Measurements from ENCODE around the gene ATXN1.

The ATXN1 gene

DNA sequence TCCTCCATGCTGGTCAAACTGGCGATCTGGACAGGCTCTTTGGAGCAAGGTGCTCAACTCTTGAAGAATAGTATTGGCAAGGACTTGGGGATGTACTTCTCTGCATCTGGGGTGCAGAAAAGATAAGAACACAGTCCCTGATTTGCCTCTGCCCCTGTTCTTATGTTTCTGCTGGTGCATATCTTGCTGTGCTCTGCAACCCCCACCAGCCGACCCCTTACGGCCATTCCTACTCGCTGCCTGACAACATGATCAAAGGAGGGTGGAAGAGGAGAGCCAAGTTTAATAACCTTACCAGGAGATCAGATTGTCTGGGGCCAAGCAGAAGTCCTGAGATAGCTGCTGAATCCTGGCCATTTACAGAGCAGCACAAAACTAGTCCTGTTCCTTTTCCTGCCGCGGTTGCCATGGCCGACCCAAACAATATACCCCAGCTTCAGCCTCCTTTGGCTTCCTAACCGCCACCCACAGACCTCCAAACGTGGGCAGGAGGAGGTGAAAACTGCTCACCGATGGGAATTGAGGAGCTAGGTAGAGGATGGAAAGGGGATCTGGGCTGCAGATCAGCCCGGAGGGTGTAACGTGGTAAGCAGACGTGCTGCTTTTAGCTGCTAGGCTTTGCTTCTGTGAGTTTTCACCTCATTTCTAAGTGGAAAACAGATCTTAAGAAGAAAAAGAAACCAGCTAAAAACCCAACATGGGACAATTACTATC, 60.9 kb downstream of the ATXN1 start:
- H3K4me1 ChIP-seq (ENCODE audit: insufficient read depth, low read length) = peaks cover 55% of the 10 kb centered on the region
- H3K36me3 ChIP-seq (ENCODE audit: insufficient read depth, low read length) = no peaks in the 10 kb centered on the region
- no peaks in the 10 kb centered on the region for H3K9me3 ChIP-seq (ENCODE audit: low read length)
- no peaks in the 10 kb centered on the region for H3K27me3 ChIP-seq (ENCODE audit: control insufficient read depth in 1 of 2, insufficient read depth in 2 of 2, low read length in 2 of 2)
- peak overlapping the region; percentile 76 for H3K27ac ChIP-seq (ENCODE audit: low read depth, low read length)
- H3K4me3 ChIP-seq (ENCODE audit: low read depth in 1 of 2, low read length in 2 of 2) = peak overlapping the region; percentile 46 to 54
- H3K9ac ChIP-seq (ENCODE audit: low read length) = peak overlapping the region; percentile 12

DNA sequence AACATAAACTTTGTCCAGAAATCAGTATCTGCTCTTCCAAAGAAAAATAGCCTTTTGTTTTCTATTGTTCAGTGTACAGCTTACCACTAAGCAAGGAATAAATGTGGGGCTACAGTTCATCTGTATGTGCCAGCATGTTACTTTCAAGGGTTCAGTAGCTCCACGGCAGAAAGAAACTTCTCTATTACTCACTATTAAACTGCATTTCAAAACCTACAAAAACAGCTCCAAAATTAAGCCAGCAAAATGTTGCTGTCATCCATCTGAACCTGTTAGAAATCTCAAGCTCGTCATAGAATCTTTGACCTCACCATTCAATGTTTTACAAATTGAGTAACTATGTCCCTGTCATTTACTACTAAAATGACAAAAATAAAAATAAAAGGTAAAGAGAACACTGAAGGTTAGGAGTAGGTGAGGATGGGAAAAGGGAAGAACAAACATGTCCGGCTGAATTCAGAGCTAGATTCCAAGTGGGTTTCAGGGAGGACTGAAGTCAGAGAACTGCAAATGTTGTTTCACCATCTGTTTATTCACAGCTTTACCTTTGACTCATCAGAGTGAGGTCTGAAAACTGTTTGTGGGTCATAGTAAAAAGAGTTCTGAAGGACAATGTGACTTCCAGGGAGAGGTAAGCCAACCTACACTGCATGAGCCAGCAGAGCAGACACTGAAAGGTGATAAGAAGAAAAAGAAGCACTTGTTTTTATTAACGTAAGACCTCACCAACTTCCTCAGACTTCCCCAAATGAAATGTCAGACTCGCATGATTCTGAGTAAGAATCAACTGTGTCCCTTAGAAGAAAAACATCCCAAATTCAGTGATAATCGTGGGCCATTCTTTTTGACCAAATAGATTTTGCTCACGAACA, 62.0 kb downstream of the ATXN1 start:
- Histone ChIP-seq H3K9ac (ENCODE audit: low read length) (peak overlapping the region; percentile 12), H3K36me3 (ENCODE audit: insufficient read depth, low read length) (no peaks in the 10 kb centered on the region), H3K4me1 (ENCODE audit: insufficient read depth, low read length) (peaks cover 53% of the 10 kb centered on the region), H3K27me3 (ENCODE audit: control insufficient read depth in 1 of 2, insufficient read depth in 2 of 2, low read length in 2 of 2) (no peaks in the 10 kb centered on the region), H3K4me3 (ENCODE audit: low read depth in 1 of 2, low read length in 2 of 2) (peak overlapping the region in 1 of 2 donors; percentile 9), H3K27ac (ENCODE audit: low read depth, low read length) (peak overlapping the region; percentile 76), H3K9me3 (ENCODE audit: low read length) (no peaks in the 10 kb centered on the region)

DNA sequence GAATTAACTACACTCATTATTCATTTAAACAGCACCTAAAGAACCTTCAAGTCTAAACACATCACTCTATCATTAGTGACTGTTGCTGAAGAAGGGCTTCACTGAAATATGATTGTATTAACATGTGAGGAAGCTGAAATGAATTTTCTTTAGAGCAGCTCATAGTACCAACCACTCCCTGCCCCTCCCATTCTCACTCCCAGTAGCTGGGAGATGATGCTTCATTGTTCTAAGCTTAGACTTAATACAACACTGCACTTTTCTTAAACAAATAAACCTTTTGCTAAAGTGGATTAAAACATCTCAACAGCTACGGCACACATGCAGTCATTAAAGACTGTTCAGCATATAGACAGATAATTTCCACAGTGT, 63.1 kb downstream of the ATXN1 start:
- Histone ChIP-seq H3K4me1 (ENCODE audit: insufficient read depth, low read length) (peaks cover 47% of the 10 kb centered on the region), H3K27me3 (ENCODE audit: control insufficient read depth in 1 of 2, insufficient read depth in 2 of 2, low read length in 2 of 2) (no peaks in the 10 kb centered on the region), H3K4me3 (ENCODE audit: low read depth in 1 of 2, low read length in 2 of 2) (no peak overlapping the region), H3K36me3 (ENCODE audit: insufficient read depth, low read length) (no peaks in the 10 kb centered on the region), H3K9ac (ENCODE audit: low read length) (no peak overlapping the region), H3K27ac (ENCODE audit: low read depth, low read length) (no peak overlapping the region), H3K9me3 (ENCODE audit: low read length) (no peaks in the 10 kb centered on the region)

DNA sequence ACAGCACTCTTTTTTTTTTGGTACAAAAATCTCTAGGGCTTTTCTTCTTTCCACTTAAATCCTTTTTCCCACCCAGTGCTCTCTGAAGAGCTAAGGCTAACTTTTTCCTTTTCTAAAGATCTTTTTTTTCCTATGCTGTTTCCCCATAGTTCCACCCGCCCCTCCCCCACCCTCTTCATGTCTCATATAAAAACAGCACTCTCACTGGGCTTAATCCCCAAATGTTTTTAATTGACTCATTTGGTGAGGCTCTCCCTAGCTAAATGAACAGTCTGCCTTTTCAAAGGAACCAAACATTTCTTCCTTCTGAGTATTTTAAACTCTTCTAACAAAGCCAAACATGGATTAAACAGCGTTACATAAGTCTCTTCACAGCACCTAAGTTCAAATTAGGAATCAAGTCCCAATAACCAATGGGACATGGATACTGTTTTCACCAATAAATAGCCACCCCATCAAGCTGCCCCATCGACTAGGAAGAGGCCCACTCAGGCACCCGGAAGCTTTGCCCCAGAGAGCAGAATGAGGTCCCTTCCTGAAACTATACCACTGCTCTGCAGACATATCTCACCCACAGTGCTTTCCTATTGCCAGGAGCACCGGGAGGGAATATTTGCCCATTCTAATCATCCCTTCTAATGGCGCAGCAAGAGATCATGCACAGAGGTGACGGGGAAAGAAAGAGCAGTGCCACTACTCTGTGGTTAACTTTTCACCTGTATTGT, 63.7 kb downstream of the ATXN1 start:
- H3K9me3 ChIP-seq (ENCODE audit: low read length) = no peaks in the 10 kb centered on the region
- H3K27ac ChIP-seq (ENCODE audit: low read depth, low read length) = no peak overlapping the region
- no peak overlapping the region for H3K9ac ChIP-seq (ENCODE audit: low read length)
- H3K27me3 ChIP-seq (ENCODE audit: control insufficient read depth in 1 of 2, insufficient read depth in 2 of 2, low read length in 2 of 2) = no peaks in the 10 kb centered on the region
- H3K4me3 ChIP-seq (ENCODE audit: low read depth in 1 of 2, low read length in 2 of 2) = no peak overlapping the region
- peaks cover 47% of the 10 kb centered on the region for H3K4me1 ChIP-seq (ENCODE audit: insufficient read depth, low read length)
- H3K36me3 ChIP-seq (ENCODE audit: insufficient read depth, low read length) = no peaks in the 10 kb centered on the region

DNA sequence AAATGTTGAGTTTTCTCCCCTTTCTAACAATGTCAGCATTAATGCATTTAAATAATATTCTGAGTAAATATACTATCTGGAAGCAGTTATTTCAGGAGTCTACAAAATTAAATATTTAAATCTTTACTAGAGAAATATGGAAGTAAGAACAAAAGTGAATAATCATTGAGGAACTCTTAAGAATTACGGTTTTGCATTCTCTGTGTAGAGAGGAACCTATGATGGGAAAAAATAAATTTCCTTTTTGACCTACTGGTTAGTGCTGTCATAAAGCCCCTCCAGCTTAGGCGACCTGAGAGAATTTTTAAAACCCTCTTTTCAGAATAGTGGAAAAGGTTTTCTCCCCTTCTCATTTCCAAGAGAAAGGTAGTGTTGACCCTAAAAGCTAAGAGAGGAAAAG, 64.8 kb downstream of the ATXN1 start:
- Histone ChIP-seq H3K27me3 (ENCODE audit: control insufficient read depth in 1 of 2, insufficient read depth in 2 of 2, low read length in 2 of 2) (no peaks in the 10 kb centered on the region), H3K4me1 (ENCODE audit: insufficient read depth, low read length) (peaks cover 47% of the 10 kb centered on the region), H3K9me3 (ENCODE audit: low read length) (no peaks in the 10 kb centered on the region), H3K4me3 (ENCODE audit: low read depth in 1 of 2, low read length in 2 of 2) (no peak overlapping the region), H3K9ac (ENCODE audit: low read length) (no peak overlapping the region), H3K36me3 (ENCODE audit: insufficient read depth, low read length) (no peaks in the 10 kb centered on the region), H3K27ac (ENCODE audit: low read depth, low read length) (no peak overlapping the region)

DNA sequence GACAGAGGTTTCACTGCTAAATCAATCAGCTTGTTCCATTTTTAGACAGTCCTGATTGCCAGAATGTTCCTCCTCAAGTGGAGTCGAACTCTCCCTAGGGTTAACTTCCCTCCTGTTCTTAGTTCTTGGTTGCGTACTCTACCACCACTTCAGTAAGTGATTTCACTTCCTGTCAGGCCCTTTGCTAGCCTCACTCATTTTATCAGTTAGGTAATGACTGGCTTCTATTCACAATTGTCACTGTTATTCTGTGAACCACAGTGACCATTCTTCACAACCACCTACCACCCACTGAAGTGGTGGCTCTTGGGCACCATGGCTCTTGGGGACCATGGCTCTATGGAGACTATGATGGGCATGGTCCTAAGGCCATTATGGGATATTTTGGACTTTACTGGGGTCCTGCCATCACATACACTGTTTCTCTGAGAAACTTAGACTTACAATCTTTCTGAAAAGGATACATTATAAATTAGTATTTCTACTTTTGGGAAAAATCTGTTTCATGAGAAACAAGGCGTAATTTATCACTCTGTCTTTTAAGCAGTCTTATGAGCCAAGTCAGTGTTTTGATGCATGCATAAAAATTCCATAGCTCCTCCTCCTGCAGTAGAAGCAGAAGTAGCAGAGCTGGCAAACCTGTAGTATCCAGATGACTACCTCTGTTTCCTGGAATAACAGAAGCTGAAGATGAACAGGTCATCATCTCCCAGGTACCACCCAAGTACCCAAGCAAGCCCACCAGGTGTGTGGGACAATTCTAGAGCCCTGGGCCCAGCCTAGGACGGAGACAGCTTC, 66.3 kb downstream of the ATXN1 start:
- Histone ChIP-seq H3K9me3 (ENCODE audit: low read length) (no peaks in the 10 kb centered on the region), H3K36me3 (ENCODE audit: insufficient read depth, low read length) (no peaks in the 10 kb centered on the region), H3K27ac (ENCODE audit: low read depth, low read length) (no peak overlapping the region), H3K4me3 (ENCODE audit: low read depth in 1 of 2, low read length in 2 of 2) (no peak overlapping the region), H3K4me1 (ENCODE audit: insufficient read depth, low read length) (peaks cover 35% of the 10 kb centered on the region), H3K27me3 (ENCODE audit: control insufficient read depth in 1 of 2, insufficient read depth in 2 of 2, low read length in 2 of 2) (no peaks in the 10 kb centered on the region), H3K9ac (ENCODE audit: low read length) (no peak overlapping the region)

DNA sequence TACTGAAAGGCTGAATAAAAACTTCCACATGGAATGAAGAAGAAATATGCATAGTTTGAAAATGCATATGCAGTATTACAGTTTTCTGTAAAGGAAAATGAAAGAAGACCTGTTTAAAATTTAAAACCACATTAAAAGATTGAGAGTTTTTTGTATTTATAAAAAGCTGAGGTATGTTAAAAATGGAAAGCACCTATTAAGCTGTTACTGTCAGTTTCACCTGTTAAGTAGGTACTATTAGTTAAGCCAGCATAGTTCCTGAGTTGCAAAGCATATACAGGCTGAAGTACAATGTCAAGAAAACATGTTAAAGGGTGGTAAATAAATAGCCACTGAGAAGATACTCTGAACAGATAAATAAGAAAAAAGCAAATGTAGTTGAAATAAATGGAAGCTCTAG, 69.9 kb downstream of the ATXN1 start:
- H3K9me3 ChIP-seq (ENCODE audit: low read length) = no peaks in the 10 kb centered on the region
- H3K27me3 ChIP-seq (ENCODE audit: control insufficient read depth in 1 of 2, insufficient read depth in 2 of 2, low read length in 2 of 2) = no peaks in the 10 kb centered on the region
- H3K4me3 ChIP-seq (ENCODE audit: low read depth in 1 of 2, low read length in 2 of 2) = no peak overlapping the region
- no peaks in the 10 kb centered on the region for H3K36me3 ChIP-seq (ENCODE audit: insufficient read depth, low read length)
- no peak overlapping the region for H3K9ac ChIP-seq (ENCODE audit: low read length)
- peaks cover 15% of the 10 kb centered on the region for H3K4me1 ChIP-seq (ENCODE audit: insufficient read depth, low read length)
- no peak overlapping the region for H3K27ac ChIP-seq (ENCODE audit: low read depth, low read length)

DNA sequence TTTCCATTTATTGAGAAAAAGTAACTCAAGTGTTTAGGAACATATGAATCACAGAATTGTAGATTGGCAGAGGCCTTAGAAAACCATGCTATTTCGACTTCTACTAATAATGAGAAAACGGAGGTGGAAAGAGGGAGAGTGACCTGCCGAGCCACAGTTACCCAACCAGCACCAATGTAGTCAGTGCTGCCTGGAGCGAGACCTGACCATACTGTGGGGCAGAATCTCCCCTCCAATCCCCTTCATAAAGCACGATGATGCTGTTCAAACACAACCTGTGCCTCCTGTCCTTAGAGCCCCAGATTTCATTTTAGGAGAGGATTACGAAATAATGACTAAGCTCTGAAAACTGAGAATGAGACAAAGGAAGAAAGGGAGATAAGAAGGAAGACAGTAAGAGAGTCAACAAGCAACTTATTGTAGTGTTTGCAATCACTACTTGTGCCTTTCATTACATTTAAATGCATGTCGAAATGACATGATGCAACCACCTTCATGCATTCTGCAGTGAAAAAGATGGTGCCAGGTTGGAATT, 70.6 kb downstream of the ATXN1 start:
- Histone ChIP-seq H3K27me3 (ENCODE audit: control insufficient read depth in 1 of 2, insufficient read depth in 2 of 2, low read length in 2 of 2) (no peaks in the 10 kb centered on the region), H3K4me3 (ENCODE audit: low read depth in 1 of 2, low read length in 2 of 2) (no peak overlapping the region), H3K9ac (ENCODE audit: low read length) (no peak overlapping the region), H3K27ac (ENCODE audit: low read depth, low read length) (no peak overlapping the region), H3K9me3 (ENCODE audit: low read length) (no peaks in the 10 kb centered on the region), H3K36me3 (ENCODE audit: insufficient read depth, low read length) (no peaks in the 10 kb centered on the region), H3K4me1 (ENCODE audit: insufficient read depth, low read length) (peaks cover 15% of the 10 kb centered on the region)

DNA sequence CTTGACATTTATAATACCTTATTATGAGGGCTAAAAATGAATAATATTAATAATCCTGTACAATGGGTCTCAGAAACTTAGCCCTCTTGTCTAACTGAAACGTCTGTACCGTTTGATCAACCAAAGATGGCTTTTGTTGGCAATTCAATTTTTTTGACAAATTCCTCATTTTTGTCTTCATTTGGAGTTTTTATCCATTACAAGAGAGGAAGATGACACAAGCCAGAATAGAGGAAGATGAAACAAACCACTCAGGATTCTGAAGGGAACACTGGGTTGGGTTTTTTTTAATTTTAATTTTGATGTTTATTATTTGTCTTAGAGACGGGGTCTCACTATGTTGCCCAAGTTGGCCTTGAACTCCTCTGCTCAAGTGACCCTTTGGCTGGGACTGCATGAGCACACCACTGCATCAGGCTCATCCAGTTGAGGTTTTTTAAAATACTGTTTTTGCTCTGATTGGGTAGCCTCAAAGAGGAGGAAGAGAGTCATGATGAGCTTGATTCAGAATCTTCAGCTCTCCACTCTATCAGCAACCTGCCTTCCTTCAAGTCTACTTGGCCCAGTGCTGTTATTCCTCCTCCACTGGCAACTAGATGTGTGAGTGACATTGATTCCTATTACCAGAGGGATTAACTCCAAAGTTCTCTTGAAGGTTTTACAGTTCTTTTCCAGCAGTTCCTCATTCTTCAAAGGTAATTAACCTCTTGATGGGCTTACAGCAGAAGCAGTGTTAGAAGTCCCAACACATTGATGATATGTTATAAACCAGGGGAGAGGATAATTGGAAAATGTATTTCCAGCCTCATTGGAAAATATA, 71.3 kb downstream of the ATXN1 start:
- H3K9ac ChIP-seq (ENCODE audit: low read length) = no peak overlapping the region
- no peaks in the 10 kb centered on the region for H3K27me3 ChIP-seq (ENCODE audit: control insufficient read depth in 1 of 2, insufficient read depth in 2 of 2, low read length in 2 of 2)
- no peak overlapping the region for H3K4me3 ChIP-seq (ENCODE audit: low read depth in 1 of 2, low read length in 2 of 2)
- peaks cover 10% of the 10 kb centered on the region for H3K4me1 ChIP-seq (ENCODE audit: insufficient read depth, low read length)
- no peak overlapping the region for H3K27ac ChIP-seq (ENCODE audit: low read depth, low read length)
- H3K9me3 ChIP-seq (ENCODE audit: low read length) = no peaks in the 10 kb centered on the region
- H3K36me3 ChIP-seq (ENCODE audit: insufficient read depth, low read length) = no peaks in the 10 kb centered on the region

DNA sequence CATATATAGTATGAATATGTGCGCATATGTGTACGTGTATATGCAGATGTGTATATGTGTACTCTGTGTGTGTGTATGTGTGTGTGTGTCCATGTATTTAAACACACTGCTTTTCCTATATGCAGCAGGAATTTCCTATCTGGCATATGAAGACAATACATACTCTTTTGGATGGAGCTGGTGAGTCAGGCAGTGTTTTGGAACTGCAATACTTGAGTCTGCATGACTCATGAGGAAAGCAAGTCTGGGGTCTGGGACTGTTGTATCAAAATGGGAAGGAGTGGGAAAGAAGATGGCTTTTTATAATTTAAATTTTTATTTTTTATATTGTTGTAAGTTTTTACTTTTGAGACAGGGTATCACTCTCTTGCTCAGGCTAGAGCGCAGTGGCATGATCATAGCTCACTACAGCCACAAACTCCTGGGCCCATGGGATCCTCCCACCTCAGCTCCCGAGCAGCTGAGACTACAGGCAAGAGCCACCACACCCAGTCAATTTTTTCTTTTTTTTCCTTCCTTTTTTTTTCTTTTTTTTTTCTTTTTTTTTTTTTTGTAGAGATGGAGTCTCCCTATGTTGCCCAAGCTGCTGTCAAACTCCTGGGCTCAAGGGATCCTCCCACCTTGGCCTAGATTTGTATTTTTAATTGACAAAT, 72.2 kb downstream of the ATXN1 start:
- Histone ChIP-seq H3K4me3 (ENCODE audit: low read depth in 1 of 2, low read length in 2 of 2) (no peak overlapping the region), H3K9me3 (ENCODE audit: low read length) (no peaks in the 10 kb centered on the region), H3K4me1 (ENCODE audit: insufficient read depth, low read length) (peaks cover 9% of the 10 kb centered on the region), H3K27me3 (ENCODE audit: control insufficient read depth in 1 of 2, insufficient read depth in 2 of 2, low read length in 2 of 2) (no peaks in the 10 kb centered on the region), H3K36me3 (ENCODE audit: insufficient read depth, low read length) (no peaks in the 10 kb centered on the region), H3K27ac (ENCODE audit: low read depth, low read length) (no peak overlapping the region), H3K9ac (ENCODE audit: low read length) (no peak overlapping the region)
